IMR-90 (cell line): ENCODE results near the gene KRT3. TPM values are rescaled to one million over a fixed set of nuclear protein-coding genes. Genes with fewer than 3 reads are reported as not detected.

Experiments
- ATAC-seq: fragments of 200-7000 bp; cut with Tn5 transposase; 2 replicates; pipeline ENCODE4 v1.9.1; 2020; ENCODE audit warnings: low read depth, mild to moderate bottlenecking, moderate library complexity
- BruUV-seq: library from RNA; stranded (reverse); fragments of 400-500 nt; replicated peaks from 2 replicates; lab custom pipeline; 2021; lab: Mats Ljungman, UMichigan
- CTCF ChIA-PET: fragments of 300-600 bp; formaldehyde crosslinking; extraction: SDS; loops from one replicate; lab custom pipeline; 2021; ENCODE audit warnings: antibody characterized with exemption; lab: Yijun Ruan, JAX
- POLR2A ChIA-PET: fragments of 300-600 bp; sonication (Branson Sonifier 250); formaldehyde crosslinking; loops from one replicate; lab custom pipeline; 2022; ENCODE audit warnings: antibody characterized with exemption; ENCODE audit not compliant: unreplicated experiment; lab: Charles Lee
- DNase-seq: peaks from one replicate; pipeline ENCODE4 v3.0.0; 2013
- H2AFZ ChIP-seq: replicated peaks from 2 replicates; pipeline ENCODE3; 2013; ENCODE audit warnings: low read length, mild to moderate bottlenecking; ENCODE audit not compliant: poor library complexity
- H2AK5ac ChIP-seq: 2 replicates; pipeline ENCODE4 v1.6.1; 2013; ENCODE audit warnings: low read depth, low read length, inconsistent platforms
- H2AK9ac ChIP-seq: replicated peaks from 2 replicates; pipeline ENCODE3; 2013; ENCODE audit warnings: mild to moderate bottlenecking, low read depth, low read length, moderate library complexity; ENCODE audit not compliant: poor library complexity
- H2BK120ac ChIP-seq: 2 replicates; pipeline ENCODE4 v1.6.1; 2013; ENCODE audit warnings: low read depth, low read length, inconsistent platforms
- H2BK15ac ChIP-seq: 3 replicates; pipeline ENCODE4 v1.6.1; 2013; ENCODE audit warnings: low read depth, low read length, inconsistent platforms
- H2BK20ac ChIP-seq: 2 replicates; pipeline ENCODE4 v1.6.1; 2013; ENCODE audit warnings: low read depth, mild to moderate bottlenecking, inconsistent platforms, low read length, moderate library complexity
- H2BK5ac ChIP-seq: 2 replicates; pipeline ENCODE4 v1.6.1; 2013; ENCODE audit warnings: mild to moderate bottlenecking, low read depth, low read length, inconsistent platforms; ENCODE audit not compliant: poor library complexity, severe bottlenecking
- H3K14ac ChIP-seq: replicated peaks from 2 replicates; pipeline ENCODE4 v1.6.1; 2013; ENCODE audit warnings: low read depth, low read length, inconsistent platforms
- H3K18ac ChIP-seq: 2 replicates; pipeline ENCODE4 v1.6.1; 2013; ENCODE audit warnings: low read depth, low read length, control low read depth
- H3K23ac ChIP-seq: 2 replicates; pipeline ENCODE4 v1.6.1; 2013; ENCODE audit warnings: low read depth, low read length, inconsistent platforms
- H3K27ac ChIP-seq: 2 replicates; pipeline ENCODE4 v1.5.1; 2013; ENCODE audit warnings: mild to moderate bottlenecking, control low read depth, low read length; ENCODE audit not compliant: insufficient read depth
- H3K27me3 ChIP-seq: 2 replicates; pipeline ENCODE4 v1.6.1; 2013; ENCODE audit warnings: low read length; ENCODE audit not compliant: control insufficient read depth, insufficient read depth
- H3K36me3 ChIP-seq: 2 replicates; pipeline ENCODE4 v1.6.1; 2013; ENCODE audit warnings: low read length, mixed read lengths; ENCODE audit not compliant: control insufficient read depth, insufficient read depth
- H3K4ac ChIP-seq: 2 replicates; pipeline ENCODE4 v1.6.1; 2013; ENCODE audit warnings: low read depth, low read length, inconsistent platforms
- H3K4me1 ChIP-seq: 2 replicates; pipeline ENCODE4 v1.6.1; 2013; ENCODE audit warnings: low read length, mixed read lengths; ENCODE audit not compliant: control insufficient read depth, insufficient read depth
- H3K4me2 ChIP-seq: 2 replicates; pipeline ENCODE4 v1.6.1; 2013; ENCODE audit warnings: low read depth, mild to moderate bottlenecking, control low read depth, low read length, moderate library complexity
- H3K4me3 ChIP-seq: 2 replicates; pipeline ENCODE4 v1.5.1; 2013; ENCODE audit warnings: low read depth, mild to moderate bottlenecking, control low read depth, low read length, moderate library complexity; ENCODE audit not compliant: insufficient read depth
- H3K56ac ChIP-seq: 2 replicates; pipeline ENCODE4 v1.6.1; 2013; ENCODE audit warnings: low read length, inconsistent platforms; ENCODE audit not compliant: insufficient read depth; ENCODE audit errors: extremely low read depth
- H3K79me1 ChIP-seq, 2 experiments: 2 replicates each; pipeline ENCODE4 v1.6.1; 2013; ENCODE audit warnings: low read length in 2 of 2, inconsistent platforms in 1 of 2, low read depth in 1 of 2
- H3K9ac ChIP-seq: 2 replicates; pipeline ENCODE4 v1.6.1; 2013; ENCODE audit warnings: low read depth, low read length, control low read depth
- H3K9me1 ChIP-seq: 2 replicates; pipeline ENCODE4 v1.6.1; 2013; ENCODE audit warnings: low read length, inconsistent platforms; ENCODE audit not compliant: insufficient read depth
- H3K9me3 ChIP-seq: 2 replicates; pipeline ENCODE4 v1.6.1; 2013; ENCODE audit warnings: low read length; ENCODE audit not compliant: control insufficient read depth, insufficient read depth
- H4K20me1 ChIP-seq: 2 replicates; pipeline ENCODE4 v1.6.1; 2013; ENCODE audit warnings: low read length, inconsistent platforms; ENCODE audit not compliant: insufficient read depth
- H4K5ac ChIP-seq: 2 replicates; pipeline ENCODE4 v1.6.1; 2013; ENCODE audit warnings: mild to moderate bottlenecking, low read depth, low read length, control low read depth
- H4K8ac ChIP-seq, 2 experiments: 2 replicates each; pipeline ENCODE4 v1.6.1; 2013; ENCODE audit warnings: low read depth in 2 of 2, low read length in 2 of 2, control low read depth in 1 of 2, inconsistent platforms in 1 of 2
- H4K91ac ChIP-seq: 2 replicates; pipeline ENCODE4 v1.6.1; 2013; ENCODE audit warnings: low read depth, low read length, inconsistent platforms; ENCODE audit not compliant: insufficient read depth
- CTCF ChIP-seq: conservative IDR thresholded peaks from 2 replicates; pipeline ENCODE4 v1.5.1; 2012; ENCODE audit warnings: mild to moderate bottlenecking, low read depth, low read length, improper control_type of control experiment
- ELK1 ChIP-seq: fragments of 150-350 bp; IDR thresholded peaks from 2 replicates; pipeline ENCODE4 v1.6.1; 2016; ENCODE audit warnings: low read depth, mild to moderate bottlenecking, low read length, moderate library complexity, borderline replicate concordance
- FOS ChIP-seq: fragments of 150-350 bp; IDR thresholded peaks from 2 replicates; pipeline ENCODE4 v1.6.1; 2016; ENCODE audit warnings: low read depth, low read length
- MAFK ChIP-seq: IDR thresholded peaks from 2 replicates; pipeline ENCODE4 v1.6.1; 2012; ENCODE audit warnings: low read depth, low read length, improper control_type of control experiment
- MAZ ChIP-seq: IDR thresholded peaks from 2 replicates; pipeline ENCODE4 v1.6.1; 2012; ENCODE audit warnings: low read depth, mild to moderate bottlenecking, low read length, improper control_type of control experiment, moderate library complexity, borderline replicate concordance
- MXI1 ChIP-seq: IDR thresholded peaks from 2 replicates; pipeline ENCODE4 v1.6.1; 2012; ENCODE audit warnings: low read depth, mild to moderate bottlenecking, low read length, moderate library complexity, borderline replicate concordance
- POLR2A ChIP-seq: IDR thresholded peaks from 2 replicates; pipeline ENCODE4 v1.6.1; 2012; ENCODE audit warnings: mild to moderate bottlenecking, low read depth, low read length
- RFX5 ChIP-seq: IDR thresholded peaks from 2 replicates; pipeline ENCODE4 v1.8.0; 2012; ENCODE audit warnings: low read depth, mild to moderate bottlenecking, low read length, moderate library complexity
- SMC3 ChIP-seq: fragments of 150-350 bp; IDR thresholded peaks from 2 replicates; pipeline ENCODE4 v1.6.1; 2016; ENCODE audit warnings: low read depth, mild to moderate bottlenecking, antibody characterized with exemption, low read length, moderate library complexity
- USF2 ChIP-seq: fragments of 150-350 bp; IDR thresholded peaks from 2 replicates; pipeline ENCODE4 v1.6.1; 2017; ENCODE audit warnings: mild to moderate bottlenecking, antibody characterized with exemption, low read length, low read depth
- WGBS, 2 experiments: methylation state at CpG; one replicate each; pipeline versions ENCODE4 v1.1.5 to v1.1.7; 2013; ENCODE audit warnings: missing lambda C conversion rate in 2 of 2; ENCODE audit not compliant: insufficient read length in 1 of 2; ENCODE audit errors: extremely low coverage in 2 of 2; 5-methylcytosine and 5-hydroxymethylcytosine counted together
- dilution Hi-C: fragments of 300-500 bp; cut with HindIII; formaldehyde crosslinking; loops from one replicate; pipeline ENCODE4 v1.14.3; 2018; ENCODE audit warnings: low sequenced_read_pairs; ENCODE audit not compliant: unreplicated experiment
- in situ Hi-C: fragments of 300-500 bp; cut with MboI; formaldehyde crosslinking; loops from 3 replicates; pipeline ENCODE4 v1.14.3; 2019; ENCODE audit warnings: low sequenced_read_pairs, inconsistent platforms, mixed read lengths
- intact Hi-C: fragments of 100-400 bp; cut with micrococcal nuclease; formaldehyde crosslinking; loops from 2 replicates; pipeline ENCODE4 v1.10.0; 2022
- polyA plus RNA-seq, 3 experiments: library from polyadenylated mRNA; depleted of rRNA; stranded (reverse); fragments of >200 nt; gene quantifications; 2 replicates each; pipeline ENCODE4 v1.2.3, GENCODE V29; 2012; ENCODE audit warnings: low replicate concordance in 1 of 3
- total RNA-seq: library from RNA; depleted of rRNA; stranded (reverse); fragments of >200 nt; gene quantifications from 2 replicates; pipeline ENCODE4 v1.2.3, GENCODE V29; 2012

Gene KRT3
- total and polyA plus RNA-seq, 2 of the 4 experiments (the other 2 are of a cell fraction), result not detected

- in situ Hi-C loops, result no loop called here
- H3K4ac ChIP-seq, result no peak overlapping the region
- no peak overlapping the region for H2AK5ac ChIP-seq
- H3K9me3 ChIP-seq, result no peaks in the 10 kb centered on the region
- dilution Hi-C loops, result no loop called here
- H3K9me1 ChIP-seq, result no peaks in the 10 kb centered on the region
- no peak overlapping the region for H3K4me2 ChIP-seq
- no TSS peak for BruUV-seq
- no peak overlapping the region for H3K4me3 ChIP-seq
- DNase-seq (no peak), ATAC-seq (no peak)
- no peaks in the 10 kb centered on the region for H3K4me1 ChIP-seq
- H2BK120ac ChIP-seq, result no peak overlapping the region
- no peak for TF ChIP-seq MAZ
- TF ChIP-seq CTCF, result no peak
- TF ChIP-seq SMC3, result no peak
- TF ChIP-seq POLR2A, result no peak
- TF ChIP-seq MXI1, result no peak
- TF ChIP-seq ELK1, result no peak
- TF ChIP-seq FOS, result no peak
- TF ChIP-seq RFX5, result no peak
- TF ChIP-seq USF2, result no peak
- TF ChIP-seq MAFK, result no peak
- no peak overlapping the region for H3K14ac ChIP-seq
- no CpG with 5 or more reads among the region's 7 CpGs for WGBS, 2 experiments
- H4K5ac ChIP-seq, result no peak overlapping the region
- H3K27me3 ChIP-seq, result no peaks in the 10 kb centered on the region
- H3K23ac ChIP-seq, result no peak overlapping the region
- POLR2A ChIA-PET, result no interaction called here
- H3K79me1 ChIP-seq, result no peaks in the 10 kb centered on the region
- no peak overlapping the region for H2AFZ ChIP-seq
- H2BK15ac ChIP-seq, result no peak overlapping the region
- H4K8ac ChIP-seq, result no peak overlapping the region
- no peak overlapping the region for H2BK5ac ChIP-seq
- no peak overlapping the region for H3K18ac ChIP-seq
- no peak overlapping the region for H3K9ac ChIP-seq
- H4K91ac ChIP-seq, result no peak overlapping the region
- H2BK20ac ChIP-seq, result no peak overlapping the region
- H4K20me1 ChIP-seq, result no peaks in the 10 kb centered on the region
- H3K36me3 ChIP-seq, result no peaks in the 10 kb centered on the region
- CTCF ChIA-PET, result no interaction called here
- intact Hi-C loops, result no loop called here
- no peak overlapping the region for H3K56ac ChIP-seq
- no peak overlapping the region for H2AK9ac ChIP-seq
- H3K27ac ChIP-seq, result no peak overlapping the region
These were observed 53.7 kb downstream of the KRT3 start for GRCh38 chr12:52742196-52742580.
